IMR-90 (cell line): ENCODE results near the gene RFX6. TPM values are rescaled to one million over a fixed set of nuclear protein-coding genes. Genes with fewer than 3 reads are reported as not detected.

Experiments used
- ATAC-seq: fragments of 200-7000 bp; cut with Tn5 transposase; 2 replicates; pipeline ENCODE4 v1.9.1; 2020; ENCODE audit warnings: low read depth, mild to moderate bottlenecking, moderate library complexity
- BruUV-seq: library from RNA; stranded (reverse); fragments of 400-500 nt; replicated peaks from 2 replicates; lab custom pipeline; 2021; lab: Mats Ljungman, UMichigan
- CTCF ChIA-PET: fragments of 300-600 bp; formaldehyde crosslinking; extraction: SDS; loops from one replicate; lab custom pipeline; 2021; ENCODE audit warnings: antibody characterized with exemption; lab: Yijun Ruan, JAX
- POLR2A ChIA-PET: fragments of 300-600 bp; sonication (Branson Sonifier 250); formaldehyde crosslinking; loops from one replicate; lab custom pipeline; 2022; ENCODE audit warnings: antibody characterized with exemption; ENCODE audit not compliant: unreplicated experiment; lab: Charles Lee
- DNase-seq: peaks from one replicate; pipeline ENCODE4 v3.0.0; 2013
- H2AFZ ChIP-seq: replicated peaks from 2 replicates; pipeline ENCODE3; 2013; ENCODE audit warnings: low read length, mild to moderate bottlenecking; ENCODE audit not compliant: poor library complexity
- H2AK5ac ChIP-seq: 2 replicates; pipeline ENCODE4 v1.6.1; 2013; ENCODE audit warnings: low read depth, low read length, inconsistent platforms
- H2AK9ac ChIP-seq: replicated peaks from 2 replicates; pipeline ENCODE3; 2013; ENCODE audit warnings: mild to moderate bottlenecking, low read depth, low read length, moderate library complexity; ENCODE audit not compliant: poor library complexity
- H2BK120ac ChIP-seq: 2 replicates; pipeline ENCODE4 v1.6.1; 2013; ENCODE audit warnings: low read depth, low read length, inconsistent platforms
- H2BK15ac ChIP-seq: 3 replicates; pipeline ENCODE4 v1.6.1; 2013; ENCODE audit warnings: low read depth, low read length, inconsistent platforms
- H2BK20ac ChIP-seq: 2 replicates; pipeline ENCODE4 v1.6.1; 2013; ENCODE audit warnings: low read depth, mild to moderate bottlenecking, inconsistent platforms, low read length, moderate library complexity
- H2BK5ac ChIP-seq: 2 replicates; pipeline ENCODE4 v1.6.1; 2013; ENCODE audit warnings: mild to moderate bottlenecking, low read depth, low read length, inconsistent platforms; ENCODE audit not compliant: poor library complexity, severe bottlenecking
- H3K14ac ChIP-seq: replicated peaks from 2 replicates; pipeline ENCODE4 v1.6.1; 2013; ENCODE audit warnings: low read depth, low read length, inconsistent platforms
- H3K18ac ChIP-seq: 2 replicates; pipeline ENCODE4 v1.6.1; 2013; ENCODE audit warnings: low read depth, low read length, control low read depth
- H3K23ac ChIP-seq: 2 replicates; pipeline ENCODE4 v1.6.1; 2013; ENCODE audit warnings: low read depth, low read length, inconsistent platforms
- H3K27ac ChIP-seq: 2 replicates; pipeline ENCODE4 v1.5.1; 2013; ENCODE audit warnings: mild to moderate bottlenecking, control low read depth, low read length; ENCODE audit not compliant: insufficient read depth
- H3K27me3 ChIP-seq: 2 replicates; pipeline ENCODE4 v1.6.1; 2013; ENCODE audit warnings: low read length; ENCODE audit not compliant: control insufficient read depth, insufficient read depth
- H3K36me3 ChIP-seq: 2 replicates; pipeline ENCODE4 v1.6.1; 2013; ENCODE audit warnings: low read length, mixed read lengths; ENCODE audit not compliant: control insufficient read depth, insufficient read depth
- H3K4ac ChIP-seq: 2 replicates; pipeline ENCODE4 v1.6.1; 2013; ENCODE audit warnings: low read depth, low read length, inconsistent platforms
- H3K4me1 ChIP-seq: 2 replicates; pipeline ENCODE4 v1.6.1; 2013; ENCODE audit warnings: low read length, mixed read lengths; ENCODE audit not compliant: control insufficient read depth, insufficient read depth
- H3K4me2 ChIP-seq: 2 replicates; pipeline ENCODE4 v1.6.1; 2013; ENCODE audit warnings: low read depth, mild to moderate bottlenecking, control low read depth, low read length, moderate library complexity
- H3K4me3 ChIP-seq: 2 replicates; pipeline ENCODE4 v1.5.1; 2013; ENCODE audit warnings: low read depth, mild to moderate bottlenecking, control low read depth, low read length, moderate library complexity; ENCODE audit not compliant: insufficient read depth
- H3K56ac ChIP-seq: 2 replicates; pipeline ENCODE4 v1.6.1; 2013; ENCODE audit warnings: low read length, inconsistent platforms; ENCODE audit not compliant: insufficient read depth; ENCODE audit errors: extremely low read depth
- H3K79me1 ChIP-seq, 2 experiments: 2 replicates each; pipeline ENCODE4 v1.6.1; 2013; ENCODE audit warnings: low read length in 2 of 2, inconsistent platforms in 1 of 2, low read depth in 1 of 2
- H3K9ac ChIP-seq: 2 replicates; pipeline ENCODE4 v1.6.1; 2013; ENCODE audit warnings: low read depth, low read length, control low read depth
- H3K9me1 ChIP-seq: 2 replicates; pipeline ENCODE4 v1.6.1; 2013; ENCODE audit warnings: low read length, inconsistent platforms; ENCODE audit not compliant: insufficient read depth
- H3K9me3 ChIP-seq: 2 replicates; pipeline ENCODE4 v1.6.1; 2013; ENCODE audit warnings: low read length; ENCODE audit not compliant: control insufficient read depth, insufficient read depth
- H4K20me1 ChIP-seq: 2 replicates; pipeline ENCODE4 v1.6.1; 2013; ENCODE audit warnings: low read length, inconsistent platforms; ENCODE audit not compliant: insufficient read depth
- H4K5ac ChIP-seq: 2 replicates; pipeline ENCODE4 v1.6.1; 2013; ENCODE audit warnings: mild to moderate bottlenecking, low read depth, low read length, control low read depth
- H4K8ac ChIP-seq, 2 experiments: 2 replicates each; pipeline ENCODE4 v1.6.1; 2013; ENCODE audit warnings: low read depth in 2 of 2, low read length in 2 of 2, control low read depth in 1 of 2, inconsistent platforms in 1 of 2
- H4K91ac ChIP-seq: 2 replicates; pipeline ENCODE4 v1.6.1; 2013; ENCODE audit warnings: low read depth, low read length, inconsistent platforms; ENCODE audit not compliant: insufficient read depth
- BHLHE40 ChIP-seq: fragments of 150-350 bp; IDR thresholded peaks from 2 replicates; pipeline ENCODE4 v1.6.1; 2016; ENCODE audit warnings: mild to moderate bottlenecking, low read depth, low read length
- CEBPB ChIP-seq: IDR thresholded peaks from 2 replicates; pipeline ENCODE4 v1.6.1; 2012; ENCODE audit warnings: low read depth, low read length, improper control_type of control experiment
- CTCF ChIP-seq: conservative IDR thresholded peaks from 2 replicates; pipeline ENCODE4 v1.5.1; 2012; ENCODE audit warnings: mild to moderate bottlenecking, low read depth, low read length, improper control_type of control experiment
- ELK1 ChIP-seq: fragments of 150-350 bp; IDR thresholded peaks from 2 replicates; pipeline ENCODE4 v1.6.1; 2016; ENCODE audit warnings: low read depth, mild to moderate bottlenecking, low read length, moderate library complexity, borderline replicate concordance
- FOS ChIP-seq: fragments of 150-350 bp; IDR thresholded peaks from 2 replicates; pipeline ENCODE4 v1.6.1; 2016; ENCODE audit warnings: low read depth, low read length
- MAFK ChIP-seq: IDR thresholded peaks from 2 replicates; pipeline ENCODE4 v1.6.1; 2012; ENCODE audit warnings: low read depth, low read length, improper control_type of control experiment
- MAZ ChIP-seq: IDR thresholded peaks from 2 replicates; pipeline ENCODE4 v1.6.1; 2012; ENCODE audit warnings: low read depth, mild to moderate bottlenecking, low read length, improper control_type of control experiment, moderate library complexity, borderline replicate concordance
- MXI1 ChIP-seq: IDR thresholded peaks from 2 replicates; pipeline ENCODE4 v1.6.1; 2012; ENCODE audit warnings: low read depth, mild to moderate bottlenecking, low read length, moderate library complexity, borderline replicate concordance
- NFE2L2 ChIP-seq: fragments of 150-350 bp; IDR thresholded peaks from 2 replicates; pipeline ENCODE4 v1.6.1; 2016; ENCODE audit warnings: low read depth, mild to moderate bottlenecking, low read length
- POLR2A ChIP-seq: IDR thresholded peaks from 2 replicates; pipeline ENCODE4 v1.6.1; 2012; ENCODE audit warnings: mild to moderate bottlenecking, low read depth, low read length
- RAD21 ChIP-seq: IDR thresholded peaks from 2 replicates; pipeline ENCODE4 v1.6.1; 2012; ENCODE audit warnings: low read length, improper control_type of control experiment
- RCOR1 ChIP-seq: IDR thresholded peaks from 2 replicates; pipeline ENCODE4 v1.6.1; 2012; ENCODE audit warnings: mild to moderate bottlenecking, low read length, improper control_type of control experiment; ENCODE audit not compliant: insufficient replicate concordance
- RFX5 ChIP-seq: IDR thresholded peaks from 2 replicates; pipeline ENCODE4 v1.8.0; 2012; ENCODE audit warnings: low read depth, mild to moderate bottlenecking, low read length, moderate library complexity
- SMC3 ChIP-seq: fragments of 150-350 bp; IDR thresholded peaks from 2 replicates; pipeline ENCODE4 v1.6.1; 2016; ENCODE audit warnings: low read depth, mild to moderate bottlenecking, antibody characterized with exemption, low read length, moderate library complexity
- WGBS, 2 experiments: methylation state at CpG; one replicate each; pipeline versions ENCODE4 v1.1.5 to v1.1.7; 2013; ENCODE audit warnings: missing lambda C conversion rate in 2 of 2; ENCODE audit not compliant: insufficient read length in 1 of 2; ENCODE audit errors: extremely low coverage in 2 of 2; 5-methylcytosine and 5-hydroxymethylcytosine counted together
- dilution Hi-C: fragments of 300-500 bp; cut with HindIII; formaldehyde crosslinking; loops from one replicate; pipeline ENCODE4 v1.14.3; 2018; ENCODE audit warnings: low sequenced_read_pairs; ENCODE audit not compliant: unreplicated experiment
- in situ Hi-C: fragments of 300-500 bp; cut with MboI; formaldehyde crosslinking; loops from 3 replicates; pipeline ENCODE4 v1.14.3; 2019; ENCODE audit warnings: low sequenced_read_pairs, inconsistent platforms, mixed read lengths
- intact Hi-C: fragments of 100-400 bp; cut with micrococcal nuclease; formaldehyde crosslinking; loops from 2 replicates; pipeline ENCODE4 v1.10.0; 2022
- polyA plus RNA-seq, 3 experiments: library from polyadenylated mRNA; depleted of rRNA; stranded (reverse); fragments of >200 nt; gene quantifications; 2 replicates each; pipeline ENCODE4 v1.2.3, GENCODE V29; 2012; ENCODE audit warnings: low replicate concordance in 1 of 3
- total RNA-seq: library from RNA; depleted of rRNA; stranded (reverse); fragments of >200 nt; gene quantifications from 2 replicates; pipeline ENCODE4 v1.2.3, GENCODE V29; 2012

Gene RFX6
- total and polyA plus RNA-seq, 2 of the 4 experiments (the other 2 are of a cell fraction): not detected

GRCh38 chr6:116945809-116946208, 68.8 kb downstream of the RFX6 start:
- no peak for TF ChIP-seq CTCF
- TF ChIP-seq SMC3: no peak
- TF ChIP-seq MAFK: no peak
- no peak for TF ChIP-seq POLR2A
- no peak for TF ChIP-seq NFE2L2
- no peak for TF ChIP-seq MXI1
- no peak for TF ChIP-seq ELK1
- no peak for TF ChIP-seq CEBPB
- no peak for TF ChIP-seq MAZ
- no peak for TF ChIP-seq RCOR1
- no peak for TF ChIP-seq FOS
- TF ChIP-seq BHLHE40: no peak
- TF ChIP-seq RFX5: no peak
- TF ChIP-seq RAD21: no peak
- H3K56ac ChIP-seq: no peak overlapping the region
- H4K91ac ChIP-seq: no peak overlapping the region
- no peak overlapping the region for H2AFZ ChIP-seq
- CTCF ChIA-PET: no interaction called here
- no peak overlapping the region for H3K4me2 ChIP-seq
- DNase-seq: no peak
- H3K4me3 ChIP-seq: no peak overlapping the region
- no peak overlapping the region for H3K23ac ChIP-seq
- no peak overlapping the region for H3K9ac ChIP-seq
- no peaks in the 10 kb centered on the region for H4K20me1 ChIP-seq
- no peak overlapping the region for H3K27ac ChIP-seq
- H3K79me1 ChIP-seq: no peaks in the 10 kb centered on the region
- dilution Hi-C loops (no loop called here), intact Hi-C loops (no loop called here), in situ Hi-C loops (no loop called here)
- no peaks in the 10 kb centered on the region for H3K9me3 ChIP-seq
- H3K18ac ChIP-seq: no peak overlapping the region
- H2AK9ac ChIP-seq: no peak overlapping the region
- no peak overlapping the region for H2BK5ac ChIP-seq
- H2BK20ac ChIP-seq: no peak overlapping the region
- no peak overlapping the region for H4K8ac ChIP-seq
- H4K5ac ChIP-seq: no peak overlapping the region
- H2AK5ac ChIP-seq: no peak overlapping the region
- no peak for ATAC-seq
- no TSS peak for BruUV-seq
- no peaks in the 10 kb centered on the region for H3K27me3 ChIP-seq
- no peak overlapping the region for H3K4ac ChIP-seq
- 49% methylated on average over 4 of the region's 5 CpGs; no CpG with 5 or more reads in 1 of the 2 experiments for WGBS, 2 experiments
- no peak overlapping the region for H3K14ac ChIP-seq
- H2BK120ac ChIP-seq: no peak overlapping the region
- no peaks in the 10 kb centered on the region for H3K36me3 ChIP-seq
- no peaks in the 10 kb centered on the region for H3K4me1 ChIP-seq
- H3K9me1 ChIP-seq: no peaks in the 10 kb centered on the region
- POLR2A ChIA-PET: no interaction called here
- no peak overlapping the region for H2BK15ac ChIP-seq
